ENCODE data around the gene ACACB. TPM values are rescaled to one million over a fixed set of nuclear protein-coding genes. Genes with fewer than 3 reads are reported as not detected.
"Not testable (repeated sequence)": the region's sequence is repeated elsewhere in the genome, so short reads cannot be mapped to it uniquely, and the experiment has no call there.

The ACACB gene
- total RNA-seq, 1 donor from 2014 or later, result 0.59 TPM

DNA sequence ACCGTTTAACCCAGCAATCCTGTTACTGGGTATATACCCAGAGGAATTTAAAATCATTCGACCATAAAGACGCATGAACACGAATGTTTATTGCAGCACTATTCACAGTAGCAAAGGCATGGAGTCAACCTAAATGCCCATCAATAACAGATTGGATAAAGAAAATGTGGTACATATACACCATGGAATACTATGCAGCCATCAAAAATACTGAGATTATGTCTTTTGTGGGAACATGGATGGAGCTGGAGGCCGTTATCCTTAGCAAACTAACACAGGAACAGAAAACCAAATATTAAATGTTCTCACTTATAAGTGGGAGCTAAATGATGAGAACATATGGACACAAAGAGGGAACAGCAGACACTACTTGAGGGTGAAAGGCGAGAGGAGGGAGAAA, 56.4 kb downstream of the ACACB start:
- DNase-seq (ENCODE audit: low read depth, low spot score), result not testable (repeated sequence)

DNA sequence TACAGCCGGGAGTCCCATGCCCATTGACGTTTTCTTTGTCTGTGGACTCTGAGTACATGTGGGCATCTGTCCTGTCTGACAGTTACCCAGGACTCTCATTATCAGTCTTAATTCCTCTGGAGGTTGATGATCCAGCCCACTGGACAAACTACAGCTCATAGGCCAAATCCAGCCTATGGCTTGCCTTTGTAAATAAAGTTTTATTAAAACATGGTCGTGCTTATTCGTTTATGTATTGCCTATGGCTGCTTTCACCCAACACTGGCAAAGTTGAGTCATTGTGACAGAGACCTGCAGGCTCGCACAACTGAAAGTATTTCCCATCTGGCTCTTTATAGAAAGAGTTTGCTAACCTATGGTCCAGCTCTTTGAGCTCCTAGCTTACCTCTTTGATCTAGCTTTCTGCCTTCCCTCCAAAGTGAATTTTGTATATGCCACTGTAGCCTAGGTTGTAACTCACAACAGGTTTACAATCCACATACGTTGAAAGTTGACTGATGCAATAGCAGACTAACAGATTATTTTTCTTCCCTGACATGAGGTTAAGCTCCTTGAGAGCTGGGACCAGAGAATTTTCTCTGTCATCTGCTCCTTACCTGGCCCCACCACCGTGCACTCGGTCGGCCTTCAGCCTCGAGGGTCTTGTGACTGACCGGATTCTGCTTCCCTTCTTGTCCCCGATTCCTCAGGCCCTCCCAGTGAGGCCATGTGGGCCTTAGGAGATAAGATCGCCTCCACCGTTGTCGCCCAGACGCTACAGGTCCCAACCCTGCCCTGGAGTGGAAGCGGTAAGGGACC, 57.3 kb downstream of the ACACB start:
- no peak for DNase-seq (ENCODE audit: low read depth, low spot score)

DNA sequence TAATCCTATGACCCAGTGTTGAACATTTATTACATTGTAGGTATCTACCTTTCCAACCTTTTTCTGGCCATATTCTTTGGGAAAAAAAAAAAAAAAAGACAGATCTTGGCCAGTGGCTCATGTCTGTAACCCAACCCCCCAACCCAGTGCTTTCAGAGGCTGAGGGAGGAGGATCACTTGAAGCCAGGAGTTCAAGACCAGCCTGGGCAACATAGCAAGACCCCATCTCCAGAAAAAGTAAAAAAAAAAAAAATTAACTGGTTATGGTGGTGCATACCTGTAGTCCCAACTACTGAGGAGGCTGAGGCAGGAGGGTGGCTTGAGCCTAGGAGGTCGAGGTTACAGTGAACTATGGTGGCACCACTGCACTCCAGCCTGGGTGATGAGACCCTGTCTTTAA, 58.1 kb downstream of the ACACB start:
- no peak for DNase-seq (ENCODE audit: low read depth, low spot score)

DNA sequence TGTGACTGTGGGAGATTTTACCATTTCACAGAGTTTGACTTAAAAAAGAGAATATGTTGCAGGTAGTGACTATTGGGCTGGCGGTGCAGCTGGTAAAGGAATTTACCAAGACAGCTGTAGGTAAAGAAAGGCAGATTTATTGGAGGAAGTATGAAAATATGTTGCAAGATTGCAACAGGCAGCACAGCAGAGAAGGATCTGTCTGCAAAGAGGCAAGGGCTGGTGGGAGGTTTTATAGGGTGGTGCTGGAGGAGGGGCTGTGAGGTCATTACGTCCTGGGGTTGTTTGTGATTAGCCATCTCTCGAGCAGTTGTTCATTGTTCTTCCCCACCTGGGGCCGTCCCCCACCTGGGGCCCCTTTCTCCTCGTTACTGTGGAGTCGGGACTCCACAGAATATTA, 62.1 kb downstream of the ACACB start:
- no peak for DNase-seq (ENCODE audit: low read depth, low spot score)

DNA sequence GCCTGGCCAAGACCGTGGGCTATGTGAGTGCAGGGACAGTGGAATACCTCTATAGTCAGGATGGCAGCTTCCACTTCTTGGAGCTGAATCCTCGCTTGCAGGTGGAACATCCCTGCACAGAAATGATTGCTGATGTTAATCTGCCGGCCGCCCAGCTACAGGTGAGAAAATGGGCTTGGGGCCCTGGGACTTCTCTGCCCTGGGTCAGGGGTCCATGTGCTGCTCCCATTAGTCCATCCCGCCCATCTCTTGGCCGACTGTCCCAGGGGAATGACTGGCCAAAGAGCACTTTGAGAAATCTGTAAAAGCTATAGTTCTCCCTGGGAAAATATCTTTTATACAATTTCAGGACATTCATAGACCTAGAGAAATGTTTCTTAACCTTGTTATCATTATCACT, 63.5 kb downstream of the ACACB start:
- no peak for DNase-seq (ENCODE audit: low read depth, low spot score)

DNA sequence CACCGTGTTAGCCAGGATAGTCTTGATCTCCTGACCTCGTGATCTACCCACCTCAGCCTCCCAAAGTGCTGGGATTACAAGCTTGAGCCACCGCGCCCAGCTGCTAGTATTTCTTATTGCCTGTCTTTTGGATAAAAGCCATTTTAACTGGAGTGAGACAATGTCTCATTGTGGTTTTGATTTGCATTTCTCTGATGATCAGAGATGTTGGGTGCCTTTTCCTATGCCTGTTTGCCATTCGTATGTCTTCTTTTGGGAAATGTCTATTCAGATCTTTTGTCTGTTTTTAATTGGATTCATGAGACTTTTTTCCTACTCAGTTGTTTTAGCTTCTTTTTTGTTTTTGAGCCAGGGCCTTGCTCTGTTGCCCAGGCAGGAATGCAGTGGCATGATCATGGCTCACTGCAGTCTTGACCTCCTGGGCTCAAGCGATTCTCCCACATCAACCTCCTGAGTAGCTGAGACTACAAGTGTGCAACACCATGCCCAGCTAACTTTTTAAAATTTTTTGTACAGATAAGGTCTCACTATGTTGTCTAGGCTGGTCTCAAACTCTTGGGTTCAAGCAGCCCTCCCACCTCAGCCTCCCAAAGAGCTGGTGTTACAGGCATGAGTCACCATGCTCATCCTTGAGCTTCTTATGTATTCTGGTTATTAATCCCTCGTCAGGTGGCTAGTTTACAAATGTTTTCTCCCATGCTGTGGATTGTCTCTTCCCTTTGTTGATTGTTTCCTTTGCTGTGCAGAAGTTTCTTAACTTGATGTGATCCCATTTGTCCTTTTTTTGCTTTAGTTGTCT, 65.9 kb downstream of the ACACB start:
- no peak for DNase-seq (ENCODE audit: low read depth, low spot score)

DNA sequence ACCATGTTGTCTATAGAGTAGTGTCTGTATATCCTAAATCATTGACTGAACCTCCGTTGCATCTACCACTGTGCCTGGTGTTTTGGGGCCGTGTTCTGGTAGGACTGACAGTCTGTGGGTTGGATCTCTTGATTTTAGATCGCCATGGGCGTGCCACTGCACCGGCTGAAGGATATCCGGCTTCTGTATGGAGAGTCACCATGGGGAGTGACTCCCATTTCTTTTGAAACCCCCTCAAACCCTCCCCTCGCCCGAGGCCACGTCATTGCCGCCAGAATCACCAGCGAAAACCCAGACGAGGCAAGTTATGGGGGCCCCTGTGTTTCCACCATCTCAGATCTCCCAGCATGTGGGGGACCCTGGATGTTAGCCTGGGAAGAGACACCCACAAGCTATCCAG, 69.1 kb downstream of the ACACB start:
- no peak for DNase-seq (ENCODE audit: low read depth, low spot score)

DNA sequence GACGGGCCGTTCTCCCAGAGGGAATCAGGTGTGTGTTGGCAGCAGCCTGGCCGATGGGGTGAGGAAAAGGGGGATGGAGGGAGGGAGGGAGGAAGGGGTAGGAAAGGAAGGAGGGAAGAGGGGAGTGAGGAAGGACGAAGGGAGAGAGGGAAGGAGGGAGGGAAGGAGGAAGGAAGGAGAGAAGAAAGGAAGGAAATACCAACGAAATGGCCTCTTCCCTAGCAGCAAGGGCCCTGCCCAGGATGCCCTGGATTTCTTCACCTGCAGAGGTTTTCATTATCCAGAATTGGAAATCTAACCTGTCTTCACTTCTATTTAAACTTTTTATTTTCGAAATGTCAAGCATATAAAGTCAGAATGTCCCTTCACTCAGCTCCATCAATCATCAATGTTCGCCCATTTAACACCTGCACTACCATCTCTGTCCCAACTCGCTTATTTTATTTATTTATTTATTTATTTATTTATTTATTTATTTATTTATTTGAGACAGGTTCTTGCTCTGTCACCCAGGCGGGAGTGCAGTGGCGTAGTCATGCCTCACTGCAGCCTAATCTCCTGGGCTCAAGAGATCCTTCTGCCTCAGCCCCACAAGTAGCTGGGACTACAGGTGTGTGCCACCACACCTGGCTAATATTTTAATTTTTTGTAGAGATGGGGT, 70.7 kb downstream of the ACACB start:
- DNase-seq (ENCODE audit: low read depth, low spot score), result no peak

DNA sequence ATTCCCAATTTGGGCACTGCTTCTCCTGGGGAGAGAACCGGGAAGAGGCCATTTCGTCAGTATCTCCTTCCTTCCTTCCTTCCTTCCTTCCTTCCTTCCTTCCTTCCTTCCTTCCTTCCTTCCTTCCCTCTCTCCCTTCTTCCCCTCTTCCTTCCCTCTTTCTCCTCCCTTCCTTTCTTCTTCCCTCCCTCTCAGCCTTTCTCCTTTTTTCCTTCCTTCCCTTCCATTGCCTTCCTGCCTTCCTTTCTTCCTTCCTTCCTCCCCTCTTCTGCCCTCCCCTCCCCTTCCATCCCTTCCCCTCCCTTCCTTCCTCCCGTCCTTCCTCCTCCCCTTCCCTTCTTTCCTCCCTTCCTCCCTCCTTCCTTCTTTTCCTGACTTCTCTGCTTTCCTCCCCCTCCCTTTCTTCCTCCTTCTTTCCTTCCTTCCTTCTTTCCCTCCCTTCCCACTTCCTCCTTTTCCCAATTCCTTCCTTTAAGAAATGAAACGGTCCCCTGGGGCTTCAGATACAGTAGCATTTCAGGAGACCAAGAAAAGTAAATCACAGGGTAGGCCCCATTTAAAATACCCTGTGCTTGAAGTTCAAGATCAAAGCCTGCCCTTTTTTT, 71.8 kb downstream of the ACACB start:
- no peak for DNase-seq (ENCODE audit: low read depth, low spot score)

DNA sequence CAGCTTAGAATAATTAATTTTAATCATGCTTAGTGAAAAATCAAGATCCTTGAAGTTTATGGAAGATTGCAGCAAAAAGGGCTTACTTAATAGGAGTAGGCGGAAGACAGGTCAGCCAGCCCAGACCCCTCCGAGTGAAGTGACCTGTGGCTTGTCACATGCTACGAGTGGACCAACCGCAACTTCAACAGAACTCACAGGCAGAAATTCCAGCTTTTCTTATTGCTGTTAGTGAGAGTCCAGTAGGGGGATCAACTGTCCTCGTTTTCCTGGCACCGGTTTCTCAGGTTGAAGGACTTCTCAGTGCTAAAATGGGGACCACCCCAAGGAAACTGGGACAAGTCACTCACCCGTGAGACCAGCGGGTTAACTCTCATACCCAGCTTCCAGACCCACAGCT, 72.9 kb downstream of the ACACB start:
- DNase-seq (ENCODE audit: low read depth, low spot score), result no peak

DNA sequence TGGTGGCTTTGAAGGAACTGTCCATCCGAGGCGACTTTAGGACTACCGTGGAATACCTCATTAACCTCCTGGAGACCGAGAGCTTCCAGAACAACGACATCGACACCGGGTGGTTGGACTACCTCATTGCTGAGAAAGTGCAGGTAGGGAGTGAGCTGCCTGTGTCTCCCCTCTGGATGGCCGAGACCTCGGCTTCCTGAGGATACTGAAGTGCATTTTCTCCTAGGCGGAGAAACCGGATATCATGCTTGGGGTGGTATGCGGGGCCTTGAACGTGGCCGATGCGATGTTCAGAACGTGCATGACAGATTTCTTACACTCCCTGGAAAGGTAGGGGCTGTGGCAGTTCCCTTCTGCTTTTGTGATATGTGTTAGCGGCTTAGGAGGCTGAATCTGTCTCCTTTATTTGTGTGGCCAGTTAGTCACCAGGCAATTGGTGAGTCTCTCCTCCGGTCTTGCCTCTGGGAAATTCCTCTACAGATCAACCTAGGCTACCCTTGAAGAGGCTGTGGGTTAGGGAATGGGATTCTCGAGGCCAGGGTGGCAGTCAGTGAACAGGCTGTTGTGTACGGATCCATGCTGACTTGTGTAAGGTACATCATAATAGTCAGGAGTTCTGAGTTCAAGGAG, 75.3 kb downstream of the ACACB start:
- DNase-seq (ENCODE audit: low read depth, low spot score), result no peak

DNA sequence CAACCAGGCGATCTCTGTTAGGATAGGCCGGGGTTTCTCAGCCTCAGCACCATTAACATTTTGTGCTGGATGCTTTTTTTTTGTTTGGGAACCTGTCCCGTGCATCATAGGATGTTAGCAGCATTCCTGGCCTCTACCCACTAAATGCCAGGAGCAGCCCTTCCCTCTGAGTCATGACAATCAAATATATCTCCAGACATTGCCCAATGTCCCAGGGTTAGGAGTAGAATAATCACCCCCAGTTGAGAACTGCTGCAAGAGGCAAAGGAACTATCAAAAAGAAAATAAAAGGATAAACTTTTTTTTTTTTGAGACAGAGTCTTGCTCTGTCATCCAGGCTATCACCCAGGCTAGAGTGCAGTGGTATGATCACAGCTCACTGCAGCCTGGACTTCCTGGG, 76.0 kb downstream of the ACACB start:
- DNase-seq (ENCODE audit: low read depth, low spot score), result no peak

DNA sequence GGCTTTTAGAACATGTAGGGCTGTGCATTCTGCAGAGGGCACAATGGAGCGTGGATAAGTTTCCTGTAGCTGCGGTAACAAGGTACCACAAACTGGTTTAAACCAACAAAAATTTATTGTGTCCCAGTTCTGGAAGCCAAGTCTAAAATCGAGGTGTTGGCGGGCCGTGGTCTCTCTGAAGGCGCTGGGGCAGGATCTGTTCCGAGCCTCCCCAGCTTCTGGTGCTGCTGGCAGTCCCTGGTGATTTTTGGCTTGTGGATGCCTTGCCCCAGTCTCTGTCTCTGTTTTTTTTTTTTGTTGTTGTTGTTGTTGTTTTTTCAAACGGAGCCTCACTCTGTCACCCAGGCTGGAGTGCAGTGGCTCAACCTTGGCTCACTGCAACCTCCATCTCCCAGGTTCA, 77.5 kb downstream of the ACACB start:
- no peak for DNase-seq (ENCODE audit: low read depth, low spot score)

DNA sequence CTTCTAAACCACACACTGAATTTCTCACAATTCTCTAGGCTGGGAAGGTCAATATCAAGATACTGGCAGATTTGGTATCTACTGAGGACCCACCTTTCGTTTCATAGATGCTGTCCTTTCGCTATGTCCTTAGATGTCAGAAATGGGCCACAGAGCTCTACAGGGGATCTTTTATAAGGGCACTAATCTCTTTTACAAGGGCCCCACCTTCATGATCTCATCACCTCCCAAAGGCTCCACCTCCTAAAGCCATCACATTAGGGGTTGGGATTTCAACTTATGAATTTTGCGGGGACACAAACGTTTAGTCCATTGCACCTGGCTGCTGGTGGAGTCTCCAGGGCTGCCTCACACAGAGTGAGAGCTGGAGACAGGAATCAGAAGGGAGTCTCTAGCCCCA, 79.9 kb downstream of the ACACB start:
- no peak for DNase-seq (ENCODE audit: low read depth, low spot score)

DNA sequence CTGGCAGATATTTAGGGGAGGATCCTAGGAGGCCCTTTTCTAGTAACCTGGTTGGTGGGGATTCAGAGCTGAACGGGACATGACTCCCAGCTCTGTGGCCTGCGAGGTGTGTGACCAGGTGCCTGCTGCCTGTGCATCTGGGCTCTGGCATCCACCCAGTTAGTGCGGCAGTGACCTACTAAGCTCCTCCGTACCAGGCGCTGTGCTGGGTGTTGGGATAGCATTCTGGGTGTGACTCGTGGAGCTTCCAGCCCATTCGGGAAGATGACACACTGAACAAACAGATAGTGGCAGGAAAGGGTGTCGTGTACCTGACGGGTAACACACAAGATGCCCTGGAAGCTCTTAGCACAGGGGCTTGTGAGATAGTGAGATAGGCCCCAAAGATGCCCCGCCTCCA, 80.9 kb downstream of the ACACB start:
- DNase-seq (ENCODE audit: low read depth, low spot score), result no peak

DNA sequence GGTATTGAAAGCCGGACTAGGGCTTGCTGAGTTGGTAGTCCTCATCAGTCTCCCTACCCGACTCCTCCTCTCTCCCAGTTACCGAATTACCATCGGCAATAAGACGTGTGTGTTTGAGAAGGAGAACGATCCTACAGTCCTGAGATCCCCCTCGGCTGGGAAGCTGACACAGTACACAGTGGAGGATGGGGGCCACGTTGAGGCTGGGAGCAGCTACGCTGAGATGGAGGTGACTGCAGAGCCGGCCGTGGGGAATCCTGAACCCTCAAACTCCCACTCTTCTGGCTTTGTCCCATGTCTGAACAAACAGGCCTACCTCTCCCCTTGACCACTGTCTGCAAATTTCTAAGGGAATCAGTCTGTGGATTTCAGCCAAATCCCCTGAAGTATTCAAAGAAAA, 82.9 kb downstream of the ACACB start:
- DNase-seq (ENCODE audit: low read depth, low spot score), result no peak

DNA sequence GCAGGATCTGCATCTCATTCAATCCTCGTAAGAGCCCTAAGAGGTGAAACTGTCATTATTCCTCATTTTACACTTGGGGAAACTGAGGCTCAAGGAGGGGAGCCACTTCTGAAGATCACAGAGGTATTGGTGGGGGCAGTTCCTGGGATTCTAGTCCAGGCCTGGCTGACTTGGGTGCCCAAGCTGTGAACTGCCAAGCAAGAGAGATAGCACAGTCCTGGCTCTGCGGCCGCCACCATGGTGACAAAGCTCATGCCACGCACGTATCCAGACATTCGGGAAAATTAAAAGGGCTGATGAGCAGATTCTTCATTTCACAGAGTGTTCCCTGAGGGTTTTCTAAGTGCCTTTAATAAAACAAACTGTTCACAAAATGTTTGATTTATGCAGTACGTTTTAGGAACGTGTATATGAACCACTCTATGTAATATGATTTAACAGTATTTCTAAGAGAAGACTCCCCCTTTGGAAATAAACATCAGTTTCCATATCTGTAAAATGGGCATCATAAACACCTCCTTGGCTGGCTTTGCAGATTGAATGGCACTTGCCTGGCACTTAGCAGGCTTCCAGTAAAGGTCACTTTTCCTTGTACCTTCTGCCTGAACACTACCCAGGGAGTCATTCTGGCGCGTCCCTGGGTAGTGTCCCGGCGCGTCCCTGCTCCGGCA, 84.6 kb downstream of the ACACB start:
- no peak for DNase-seq (ENCODE audit: low read depth, low spot score)

DNA sequence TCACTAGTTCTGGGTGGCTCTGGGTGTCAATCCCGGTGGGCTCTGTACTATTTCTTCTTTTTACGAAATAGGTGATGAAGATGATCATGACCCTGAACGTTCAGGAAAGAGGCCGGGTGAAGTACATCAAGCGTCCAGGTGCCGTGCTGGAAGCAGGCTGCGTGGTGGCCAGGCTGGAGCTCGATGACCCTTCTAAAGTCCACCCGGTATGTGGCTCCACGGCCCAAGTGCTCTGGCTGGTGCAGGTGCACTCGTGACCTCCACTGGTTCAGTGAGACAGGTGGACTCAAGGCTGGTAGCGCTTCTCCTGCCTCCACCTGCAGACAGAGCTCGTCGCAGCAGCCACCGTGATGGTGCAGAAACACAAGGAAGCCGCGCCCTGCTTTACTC, 85.1 kb downstream of the ACACB start:
- no peak for DNase-seq (ENCODE audit: low read depth, low spot score)

DNA sequence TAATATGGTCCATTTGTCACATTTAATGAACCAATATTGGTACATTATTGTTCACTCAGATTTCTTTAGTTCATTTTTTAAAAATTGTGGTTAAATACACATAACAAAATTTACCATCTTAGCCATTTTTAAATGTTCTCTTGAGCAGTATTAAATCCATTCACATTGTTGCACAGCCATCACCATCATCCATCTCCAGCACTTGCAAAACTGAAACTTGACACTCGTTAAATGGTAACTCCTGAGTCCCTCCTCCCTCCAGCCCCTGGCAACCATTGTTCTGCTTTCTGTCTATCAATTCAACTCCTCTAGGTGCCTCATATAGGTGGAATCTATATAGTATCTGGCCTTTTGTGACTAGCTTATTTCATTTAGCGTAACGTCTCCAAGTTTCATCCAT, 86.4 kb downstream of the ACACB start:
- no peak for DNase-seq (ENCODE audit: low read depth, low spot score)

DNA sequence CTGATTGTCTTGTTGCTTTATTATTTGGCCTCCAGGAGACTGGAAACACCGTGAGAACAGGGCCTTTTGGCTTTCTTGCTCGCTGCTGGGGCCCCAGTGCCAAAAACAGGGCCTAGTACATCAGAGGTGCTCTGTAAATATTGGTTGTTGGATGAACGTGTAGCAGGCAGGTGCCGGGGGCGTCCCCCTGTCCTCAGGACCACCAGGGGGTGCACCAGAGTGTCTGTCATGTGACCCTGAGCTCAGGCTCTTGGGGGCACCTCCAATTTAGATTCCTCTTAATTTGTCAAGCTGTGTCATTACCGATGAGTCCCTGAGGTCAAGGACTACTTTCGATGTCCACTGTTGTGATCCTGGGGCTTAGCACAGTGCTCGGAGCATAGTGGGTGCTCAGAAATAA, 87.1 kb downstream of the ACACB start:
- no peak for DNase-seq (ENCODE audit: low read depth, low spot score)

DNA sequence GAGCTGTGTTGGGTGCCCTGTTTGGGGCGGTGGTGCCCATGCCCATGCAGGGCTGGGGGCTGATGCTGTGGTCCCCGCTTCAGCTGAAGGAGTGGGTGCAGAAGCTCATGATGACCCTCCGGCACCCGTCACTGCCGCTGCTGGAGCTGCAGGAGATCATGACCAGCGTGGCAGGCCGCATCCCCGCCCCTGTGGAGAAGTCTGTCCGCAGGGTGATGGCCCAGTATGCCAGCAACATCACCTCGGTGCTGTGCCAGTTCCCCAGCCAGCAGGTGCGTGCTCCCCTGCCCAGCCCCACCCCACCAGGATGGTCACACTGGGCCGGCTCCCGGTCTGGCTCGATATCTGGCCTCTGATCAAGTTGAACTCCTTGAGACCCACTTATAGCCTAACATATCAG, 92.7 kb downstream of the ACACB start:
- no peak for DNase-seq (ENCODE audit: low read depth, low spot score)
